IMR-90 (cell line): ENCODE measurements around the gene SLC17A8.

Experiments
- CEBPB ChIP-seq: IDR thresholded peaks from 2 replicates; pipeline ENCODE4 v1.6.1; 2012; ENCODE audit warnings: low read depth, low read length, improper control_type of control experiment
- CHD1 ChIP-seq: IDR thresholded peaks from 2 replicates; pipeline ENCODE4 v1.6.1; 2012; ENCODE audit warnings: low read depth, low read length, improper control_type of control experiment
- ELK1 ChIP-seq: fragments of 150-350 bp; IDR thresholded peaks from 2 replicates; pipeline ENCODE4 v1.6.1; 2016; ENCODE audit warnings: low read depth, mild to moderate bottlenecking, low read length, moderate library complexity, borderline replicate concordance
- FOS ChIP-seq: fragments of 150-350 bp; IDR thresholded peaks from 2 replicates; pipeline ENCODE4 v1.6.1; 2016; ENCODE audit warnings: low read depth, low read length
- MAFK ChIP-seq: IDR thresholded peaks from 2 replicates; pipeline ENCODE4 v1.6.1; 2012; ENCODE audit warnings: low read depth, low read length, improper control_type of control experiment
- MAZ ChIP-seq: IDR thresholded peaks from 2 replicates; pipeline ENCODE4 v1.6.1; 2012; ENCODE audit warnings: low read depth, mild to moderate bottlenecking, low read length, improper control_type of control experiment, moderate library complexity, borderline replicate concordance
- POLR2A ChIP-seq: IDR thresholded peaks from 2 replicates; pipeline ENCODE4 v1.6.1; 2012; ENCODE audit warnings: mild to moderate bottlenecking, low read depth, low read length
- RAD21 ChIP-seq: IDR thresholded peaks from 2 replicates; pipeline ENCODE4 v1.6.1; 2012; ENCODE audit warnings: low read length, improper control_type of control experiment
- RCOR1 ChIP-seq: IDR thresholded peaks from 2 replicates; pipeline ENCODE4 v1.6.1; 2012; ENCODE audit warnings: mild to moderate bottlenecking, low read length, improper control_type of control experiment; ENCODE audit not compliant: insufficient replicate concordance
- RFX5 ChIP-seq: IDR thresholded peaks from 2 replicates; pipeline ENCODE4 v1.8.0; 2012; ENCODE audit warnings: low read depth, mild to moderate bottlenecking, low read length, moderate library complexity
- SMC3 ChIP-seq: fragments of 150-350 bp; IDR thresholded peaks from 2 replicates; pipeline ENCODE4 v1.6.1; 2016; ENCODE audit warnings: low read depth, mild to moderate bottlenecking, antibody characterized with exemption, low read length, moderate library complexity
- USF2 ChIP-seq: fragments of 150-350 bp; IDR thresholded peaks from 2 replicates; pipeline ENCODE4 v1.6.1; 2017; ENCODE audit warnings: mild to moderate bottlenecking, antibody characterized with exemption, low read length, low read depth
- TF ChIP-seq, protein P1 (sequence below): conservative IDR thresholded peaks from 2 replicates; pipeline ENCODE4 v1.5.1; 2012; ENCODE audit warnings: mild to moderate bottlenecking, low read depth, low read length, improper control_type of control experiment

GRCh38 chr12:100372853-100373640 is 16.2 kb downstream of the SLC17A8 start:
- TF ChIP-seq, protein P1, sequence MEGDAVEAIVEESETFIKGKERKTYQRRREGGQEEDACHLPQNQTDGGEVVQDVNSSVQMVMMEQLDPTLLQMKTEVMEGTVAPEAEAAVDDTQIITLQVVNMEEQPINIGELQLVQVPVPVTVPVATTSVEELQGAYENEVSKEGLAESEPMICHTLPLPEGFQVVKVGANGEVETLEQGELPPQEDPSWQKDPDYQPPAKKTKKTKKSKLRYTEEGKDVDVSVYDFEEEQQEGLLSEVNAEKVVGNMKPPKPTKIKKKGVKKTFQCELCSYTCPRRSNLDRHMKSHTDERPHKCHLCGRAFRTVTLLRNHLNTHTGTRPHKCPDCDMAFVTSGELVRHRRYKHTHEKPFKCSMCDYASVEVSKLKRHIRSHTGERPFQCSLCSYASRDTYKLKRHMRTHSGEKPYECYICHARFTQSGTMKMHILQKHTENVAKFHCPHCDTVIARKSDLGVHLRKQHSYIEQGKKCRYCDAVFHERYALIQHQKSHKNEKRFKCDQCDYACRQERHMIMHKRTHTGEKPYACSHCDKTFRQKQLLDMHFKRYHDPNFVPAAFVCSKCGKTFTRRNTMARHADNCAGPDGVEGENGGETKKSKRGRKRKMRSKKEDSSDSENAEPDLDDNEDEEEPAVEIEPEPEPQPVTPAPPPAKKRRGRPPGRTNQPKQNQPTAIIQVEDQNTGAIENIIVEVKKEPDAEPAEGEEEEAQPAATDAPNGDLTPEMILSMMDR: no peak
- no peak for TF ChIP-seq SMC3
- TF ChIP-seq POLR2A: no peak
- no peak for TF ChIP-seq RAD21
- TF ChIP-seq CHD1: no peak
- no peak for TF ChIP-seq CEBPB
- TF ChIP-seq FOS: no peak
- no peak for TF ChIP-seq RFX5
- TF ChIP-seq USF2: no peak
- TF ChIP-seq ELK1: no peak
- TF ChIP-seq MAFK: no peak
- TF ChIP-seq RCOR1: no peak
- no peak for TF ChIP-seq MAZ
